NT2/D1 (cell line): ENCODE data around the gene CD320.
"Not testable (repeated sequence)": the region's sequence is repeated elsewhere in the genome, so short reads cannot be mapped to it uniquely, and the experiment has no call there.

Experiments used
- YY1 ChIP-seq: IDR thresholded peaks from 2 replicates; pipeline ENCODE4 v1.6.1; 2011; ENCODE audit not compliant: insufficient read length, insufficient read depth
- ZNF274 ChIP-seq: IDR thresholded peaks from 2 replicates; pipeline ENCODE4 v1.6.1; 2011; ENCODE audit warnings: mild to moderate bottlenecking, low read depth, low read length

- TF ChIP-seq YY1, ZNF274: not testable (repeated sequence)
Observed at GRCh38 chr19:8352845-8353244, 44.7 kb upstream of the CD320 start.
